Neural cell (in vitro differentiated cells): ENCODE results near the gene ZNF281. TPM values are rescaled to one million over a fixed set of nuclear protein-coding genes. Genes with fewer than 3 reads are reported as not detected.

ENCODE experiments used
- H2AFZ ChIP-seq: fragments of 200-600, 300-800 bp; sonication (generic), shearing (Covaris generic); 2 replicates; pipeline ENCODE4 v1.6.0; 2014; ENCODE audit warnings: low read depth, mild to moderate bottlenecking, antibody characterized with exemption, low read length, moderate library complexity
- H3F3A ChIP-seq: fragments of 200-600 bp; shearing (Covaris generic); 2 replicates; pipeline ENCODE4 v1.6.1; 2016; ENCODE audit warnings: mild to moderate bottlenecking, moderate library complexity, mixed read lengths, antibody characterized with exemption, low read length; ENCODE audit not compliant: insufficient read depth, poor library complexity, severe bottlenecking
- H3K27ac ChIP-seq: fragments of 200-600, 300-800 bp; sonication (generic), shearing (Covaris generic); 2 replicates; pipeline ENCODE4 v1.5.1; 2014; ENCODE audit warnings: mild to moderate bottlenecking, low read length, moderate library complexity
- H3K27me3 ChIP-seq: fragments of 300-800, 200-600 bp; sonication (generic), shearing (Covaris generic); 2 replicates; pipeline ENCODE4 v1.6.0; 2014; ENCODE audit warnings: mild to moderate bottlenecking, low read depth, low read length, moderate library complexity; ENCODE audit not compliant: insufficient read depth
- H3K36me3 ChIP-seq: fragments of 300-800, 200-600 bp; sonication (generic), shearing (Covaris generic); 2 replicates; pipeline ENCODE4 v1.5.1; 2014; ENCODE audit warnings: mild to moderate bottlenecking, antibody characterized with exemption, low read length, moderate library complexity; ENCODE audit not compliant: insufficient read depth
- H3K4me2 ChIP-seq: fragments of 300-800, 200-600 bp; sonication (generic), shearing (Covaris generic); 2 replicates; pipeline ENCODE4 v1.6.0; 2014; ENCODE audit warnings: mild to moderate bottlenecking, low read length
- H3K4me3 ChIP-seq: fragments of 300-800, 200-600 bp; sonication (generic), shearing (Covaris generic); 2 replicates; pipeline ENCODE4 v1.5.1; 2014; ENCODE audit warnings: mild to moderate bottlenecking, low read length, moderate library complexity
- H3K79me2 ChIP-seq: fragments of 200-600 bp; shearing (Covaris generic); replicated peaks from 2 replicates; pipeline ENCODE4 v1.6.0; 2014; ENCODE audit warnings: mild to moderate bottlenecking, low read length, moderate library complexity; ENCODE audit not compliant: insufficient read depth
- H3K9ac ChIP-seq: fragments of 300-800, 200-600 bp; sonication (generic), shearing (Covaris generic); 2 replicates; pipeline ENCODE4 v1.6.1; 2016; ENCODE audit warnings: mild to moderate bottlenecking, low read length, mixed read lengths
- H3K9me2 ChIP-seq: fragments of 200-600 bp; shearing (Covaris generic); 2 replicates; pipeline ENCODE4 v1.6.1; 2016; ENCODE audit warnings: mild to moderate bottlenecking, low read length, mixed read lengths; ENCODE audit not compliant: insufficient read depth
- H3K9me3 ChIP-seq: fragments of 200-600, 300-800 bp; sonication (generic), shearing (Covaris generic); 2 replicates; pipeline ENCODE4 v1.6.1; 2016; ENCODE audit warnings: mild to moderate bottlenecking, mixed run types, low read length, moderate library complexity, mixed read lengths
- H4K20me1 ChIP-seq: fragments of 200-600 bp; shearing (Covaris generic); 2 replicates; pipeline ENCODE4 v1.6.1; 2016; ENCODE audit warnings: mild to moderate bottlenecking, mixed run types; ENCODE audit not compliant: insufficient read depth
- EP300 ChIP-seq: fragments of 450-650 bp; conservative IDR thresholded peaks from 2 replicates; pipeline ENCODE4 v1.6.1; 2014; ENCODE audit warnings: antibody characterized with exemption, mild to moderate bottlenecking, moderate library complexity; ENCODE audit not compliant: poor library complexity, severe bottlenecking
- EZH2 ChIP-seq: fragments of 200-600, 300-800 bp; shearing (Covaris generic), sonication (generic); IDR thresholded peaks from 2 replicates; pipeline ENCODE4 v1.6.1; 2014; ENCODE audit warnings: antibody characterized with exemption, low read length, borderline replicate concordance, mild to moderate bottlenecking; ENCODE audit not compliant: insufficient read depth, poor library complexity, severe bottlenecking
- MXI1 ChIP-seq: fragments of 450-650 bp; conservative IDR thresholded peaks from 2 replicates; pipeline ENCODE4 v1.6.1; 2014; ENCODE audit warnings: antibody characterized with exemption, mild to moderate bottlenecking; ENCODE audit not compliant: poor library complexity, severe bottlenecking
- POLR2AphosphoS5 ChIP-seq: IDR thresholded peaks from 2 replicates; pipeline ENCODE4 v1.6.1; 2012
- RAD21 ChIP-seq: fragments of 450-650 bp; conservative IDR thresholded peaks from 2 replicates; pipeline ENCODE4 v1.6.1; 2014; ENCODE audit warnings: antibody characterized with exemption, mild to moderate bottlenecking, moderate library complexity
- SMC3 ChIP-seq: fragments of 450-650 bp; conservative IDR thresholded peaks from 2 replicates; pipeline ENCODE4 v1.6.1; 2014; ENCODE audit warnings: antibody characterized with exemption, mild to moderate bottlenecking, moderate library complexity; ENCODE audit not compliant: poor library complexity
- TAF1 ChIP-seq: IDR thresholded peaks from 2 replicates; pipeline ENCODE4 v1.6.1; 2012; ENCODE audit warnings: low read depth
- polyA plus RNA-seq: library from polyadenylated mRNA; depleted of rRNA; stranded (reverse); fragments of >200 nt; gene quantifications from 2 replicates; pipeline ENCODE4 v1.2.3, GENCODE V29; 2014
- TF ChIP-seq, protein P1 (sequence below): IDR thresholded peaks from 2 replicates; pipeline ENCODE4 v1.6.1; 2012; ENCODE audit warnings: borderline replicate concordance
- TF ChIP-seq, protein P2 (sequence below): fragments of 450-650 bp; IDR thresholded peaks from 2 replicates; pipeline ENCODE4 v1.5.1; 2014; ENCODE audit warnings: antibody characterized with exemption, mild to moderate bottlenecking, moderate library complexity; ENCODE audit not compliant: poor library complexity, severe bottlenecking

Gene ZNF281
- polyA plus RNA-seq, 1 donor from 2014 or later = 23.9 TPM

DNA sequence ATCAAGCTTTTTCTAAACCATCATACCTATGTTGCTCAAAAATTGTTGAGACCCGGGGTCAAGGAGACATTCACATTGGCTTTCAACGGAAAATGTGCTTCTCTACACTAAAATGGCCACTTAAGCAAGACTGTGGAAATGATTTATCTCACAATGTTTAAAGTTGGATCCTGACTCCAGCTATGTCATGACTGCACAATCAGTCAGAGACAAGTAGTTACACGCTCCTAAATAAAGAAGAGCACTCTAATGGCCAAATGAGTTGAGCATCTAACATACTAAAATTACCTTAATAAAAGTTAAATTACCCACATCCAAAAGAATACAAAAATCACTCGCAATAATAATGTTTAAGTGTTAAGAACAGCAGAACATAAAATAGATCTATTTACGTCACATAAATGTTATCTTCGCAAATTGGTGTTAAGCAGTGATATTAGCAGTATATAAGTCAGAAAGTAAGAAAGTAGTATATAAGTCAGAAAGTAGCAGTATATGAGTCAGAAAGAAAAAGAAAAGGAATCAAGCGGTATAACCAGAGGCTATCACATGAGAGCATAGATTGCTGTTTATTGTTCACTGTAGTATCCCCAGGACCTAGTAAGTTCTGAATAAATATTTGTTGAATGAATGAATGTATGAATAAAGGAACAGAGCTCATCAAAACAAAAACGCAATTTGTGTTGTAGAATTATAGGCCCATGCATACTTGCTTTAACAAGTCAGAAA lies 28.4 kb downstream of the ZNF281 start:
- Histone ChIP-seq H3K27ac (no peak overlapping the region), H2AFZ (no peak overlapping the region), H4K20me1 (no peaks in the 10 kb centered on the region), H3K79me2 (no peaks in the 10 kb centered on the region), H3K9me3 (no peaks in the 10 kb centered on the region), H3K9ac (no peak overlapping the region), H3K4me3 (no peak overlapping the region), H3F3A (no peaks in the 10 kb centered on the region), H3K4me2 (no peak overlapping the region), H3K36me3 (no peaks in the 10 kb centered on the region), H3K9me2 (no peaks in the 10 kb centered on the region), H3K27me3 (no peaks in the 10 kb centered on the region)
- TF ChIP-seq SMC3 (no peak), POLR2AphosphoS5 (no peak), EZH2 (no peak), RAD21 (no peak), EP300 (no peak), TAF1 (no peak), MXI1 (no peak)
- TF ChIP-seq, protein P1, sequence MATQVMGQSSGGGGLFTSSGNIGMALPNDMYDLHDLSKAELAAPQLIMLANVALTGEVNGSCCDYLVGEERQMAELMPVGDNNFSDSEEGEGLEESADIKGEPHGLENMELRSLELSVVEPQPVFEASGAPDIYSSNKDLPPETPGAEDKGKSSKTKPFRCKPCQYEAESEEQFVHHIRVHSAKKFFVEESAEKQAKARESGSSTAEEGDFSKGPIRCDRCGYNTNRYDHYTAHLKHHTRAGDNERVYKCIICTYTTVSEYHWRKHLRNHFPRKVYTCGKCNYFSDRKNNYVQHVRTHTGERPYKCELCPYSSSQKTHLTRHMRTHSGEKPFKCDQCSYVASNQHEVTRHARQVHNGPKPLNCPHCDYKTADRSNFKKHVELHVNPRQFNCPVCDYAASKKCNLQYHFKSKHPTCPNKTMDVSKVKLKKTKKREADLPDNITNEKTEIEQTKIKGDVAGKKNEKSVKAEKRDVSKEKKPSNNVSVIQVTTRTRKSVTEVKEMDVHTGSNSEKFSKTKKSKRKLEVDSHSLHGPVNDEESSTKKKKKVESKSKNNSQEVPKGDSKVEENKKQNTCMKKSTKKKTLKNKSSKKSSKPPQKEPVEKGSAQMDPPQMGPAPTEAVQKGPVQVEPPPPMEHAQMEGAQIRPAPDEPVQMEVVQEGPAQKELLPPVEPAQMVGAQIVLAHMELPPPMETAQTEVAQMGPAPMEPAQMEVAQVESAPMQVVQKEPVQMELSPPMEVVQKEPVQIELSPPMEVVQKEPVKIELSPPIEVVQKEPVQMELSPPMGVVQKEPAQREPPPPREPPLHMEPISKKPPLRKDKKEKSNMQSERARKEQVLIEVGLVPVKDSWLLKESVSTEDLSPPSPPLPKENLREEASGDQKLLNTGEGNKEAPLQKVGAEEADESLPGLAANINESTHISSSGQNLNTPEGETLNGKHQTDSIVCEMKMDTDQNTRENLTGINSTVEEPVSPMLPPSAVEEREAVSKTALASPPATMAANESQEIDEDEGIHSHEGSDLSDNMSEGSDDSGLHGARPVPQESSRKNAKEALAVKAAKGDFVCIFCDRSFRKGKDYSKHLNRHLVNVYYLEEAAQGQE = no peak
- TF ChIP-seq, protein P2, sequence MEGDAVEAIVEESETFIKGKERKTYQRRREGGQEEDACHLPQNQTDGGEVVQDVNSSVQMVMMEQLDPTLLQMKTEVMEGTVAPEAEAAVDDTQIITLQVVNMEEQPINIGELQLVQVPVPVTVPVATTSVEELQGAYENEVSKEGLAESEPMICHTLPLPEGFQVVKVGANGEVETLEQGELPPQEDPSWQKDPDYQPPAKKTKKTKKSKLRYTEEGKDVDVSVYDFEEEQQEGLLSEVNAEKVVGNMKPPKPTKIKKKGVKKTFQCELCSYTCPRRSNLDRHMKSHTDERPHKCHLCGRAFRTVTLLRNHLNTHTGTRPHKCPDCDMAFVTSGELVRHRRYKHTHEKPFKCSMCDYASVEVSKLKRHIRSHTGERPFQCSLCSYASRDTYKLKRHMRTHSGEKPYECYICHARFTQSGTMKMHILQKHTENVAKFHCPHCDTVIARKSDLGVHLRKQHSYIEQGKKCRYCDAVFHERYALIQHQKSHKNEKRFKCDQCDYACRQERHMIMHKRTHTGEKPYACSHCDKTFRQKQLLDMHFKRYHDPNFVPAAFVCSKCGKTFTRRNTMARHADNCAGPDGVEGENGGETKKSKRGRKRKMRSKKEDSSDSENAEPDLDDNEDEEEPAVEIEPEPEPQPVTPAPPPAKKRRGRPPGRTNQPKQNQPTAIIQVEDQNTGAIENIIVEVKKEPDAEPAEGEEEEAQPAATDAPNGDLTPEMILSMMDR = no peak

DNA sequence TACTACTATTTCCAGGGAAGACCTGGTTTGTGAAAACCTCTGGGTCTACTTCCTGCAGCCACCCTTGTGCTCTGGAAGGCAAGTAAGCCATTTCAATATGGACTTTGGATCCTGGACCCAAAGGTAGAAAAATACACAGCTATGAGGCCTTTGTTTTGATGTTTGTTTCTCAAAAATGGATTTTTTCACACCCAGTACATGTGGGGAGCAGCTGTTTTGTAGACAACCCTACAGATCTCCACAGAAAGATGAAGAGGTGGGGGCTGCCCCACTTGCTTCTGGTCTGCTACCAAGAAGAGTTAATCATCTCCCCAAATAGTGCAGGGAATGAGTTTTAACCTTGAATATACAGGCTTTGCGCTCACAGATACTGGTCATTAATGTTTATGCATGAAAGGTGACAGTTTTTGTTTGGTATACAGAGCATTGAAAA lies 29.2 kb downstream of the ZNF281 start:
- Histone ChIP-seq H3K79me2 (no peaks in the 10 kb centered on the region), H3K9me2 (no peaks in the 10 kb centered on the region), H4K20me1 (no peaks in the 10 kb centered on the region), H2AFZ (no peak overlapping the region), H3K27ac (no peak overlapping the region), H3K4me3 (no peak overlapping the region), H3K9ac (no peak overlapping the region), H3K4me2 (no peak overlapping the region), H3K36me3 (no peaks in the 10 kb centered on the region), H3K9me3 (no peaks in the 10 kb centered on the region), H3F3A (no peaks in the 10 kb centered on the region), H3K27me3 (no peaks in the 10 kb centered on the region)
- TF ChIP-seq EP300 (no peak), EZH2 (no peak), RAD21 (no peak), POLR2AphosphoS5 (no peak), SMC3 (no peak), MXI1 (no peak), TAF1 (no peak)
- TF ChIP-seq, protein P2 = no peak
- TF ChIP-seq, protein P1 = no peak
